Jurkat, Clone E6-1 (cell line): ENCODE data around the gene ASB10.

Experiments
- DNase-seq: peaks from one replicate; pipeline ENCODE4 v3.0.0-alpha.2; 2011; ENCODE audit warnings: low read depth, low spot score
- H3K4me3 ChIP-seq: 2 replicates; pipeline ENCODE4 v1.5.1; 2011; ENCODE audit warnings: mild to moderate bottlenecking, low read length, control low read depth, moderate library complexity

ASB10 gene

GRCh38 chr7:151193203-151193978 is 6.3 kb upstream of the ASB10 start:
- H3K4me3 ChIP-seq = no peak overlapping the region
- DNase-seq = no peak

GRCh38 chr7:151192002-151192539 is 5.0 kb upstream of the ASB10 start:
- DNase-seq = no peak
- H3K4me3 ChIP-seq = no peak overlapping the region

DNA sequence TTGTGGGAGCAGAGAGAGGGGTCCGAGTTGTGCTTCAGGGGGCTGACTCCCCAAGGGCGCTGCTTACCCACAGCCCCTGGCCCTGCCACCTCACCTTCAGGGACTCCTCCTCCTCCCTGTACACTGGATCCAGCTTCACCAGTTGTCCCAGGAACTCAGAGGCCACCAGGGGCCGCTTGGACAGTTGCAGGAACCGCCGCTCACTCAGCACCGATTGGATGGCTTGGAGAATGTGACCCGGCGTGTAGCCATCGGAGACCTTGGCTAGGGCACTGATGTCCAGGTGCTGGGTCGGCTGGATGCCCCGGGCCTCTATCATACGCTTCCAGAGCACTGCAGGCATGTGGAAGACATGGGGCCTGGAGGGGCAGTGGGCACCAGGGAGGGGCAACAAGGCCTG is 4.5 kb upstream of the ASB10 start:
- no peak for DNase-seq
- H3K4me3 ChIP-seq = no peak overlapping the region

DNA sequence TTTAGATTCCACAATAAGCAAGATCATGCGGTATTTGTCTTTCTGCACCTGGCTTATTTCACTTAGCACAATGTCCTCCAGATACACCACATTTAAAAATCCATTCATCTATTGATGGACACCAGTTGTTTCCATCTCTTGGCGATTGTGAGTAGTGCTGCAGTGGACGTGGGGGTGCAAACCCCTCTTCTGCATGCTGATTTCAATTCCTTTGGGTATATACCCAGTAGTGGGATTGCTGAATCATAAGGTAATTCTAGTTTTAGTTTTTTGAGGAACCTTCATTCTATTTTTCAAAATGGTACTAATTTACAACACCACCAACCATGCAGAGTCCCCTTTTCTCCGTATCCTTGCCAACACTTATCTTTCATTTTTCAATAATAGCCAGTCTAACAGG is 2.0 kb upstream of the ASB10 start:
- no peak for DNase-seq
- H3K4me3 ChIP-seq = no peak overlapping the region

DNA sequence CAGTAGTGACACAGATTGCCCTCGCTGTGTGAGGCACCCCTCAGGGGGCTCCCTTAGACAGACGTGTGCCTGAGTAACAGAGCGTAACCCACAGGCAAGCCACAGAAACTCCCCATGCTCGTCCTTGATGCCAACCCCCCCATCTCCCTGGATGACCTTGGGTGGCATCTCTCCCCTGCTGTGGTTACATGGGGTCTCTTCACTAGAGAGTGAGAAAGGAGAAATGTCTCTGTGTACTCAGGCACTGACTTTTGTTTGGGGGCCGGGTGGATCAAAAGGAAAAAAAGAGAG is 1.1 kb upstream of the ASB10 start:
- no peak overlapping the region for H3K4me3 ChIP-seq
- DNase-seq = no peak

DNA sequence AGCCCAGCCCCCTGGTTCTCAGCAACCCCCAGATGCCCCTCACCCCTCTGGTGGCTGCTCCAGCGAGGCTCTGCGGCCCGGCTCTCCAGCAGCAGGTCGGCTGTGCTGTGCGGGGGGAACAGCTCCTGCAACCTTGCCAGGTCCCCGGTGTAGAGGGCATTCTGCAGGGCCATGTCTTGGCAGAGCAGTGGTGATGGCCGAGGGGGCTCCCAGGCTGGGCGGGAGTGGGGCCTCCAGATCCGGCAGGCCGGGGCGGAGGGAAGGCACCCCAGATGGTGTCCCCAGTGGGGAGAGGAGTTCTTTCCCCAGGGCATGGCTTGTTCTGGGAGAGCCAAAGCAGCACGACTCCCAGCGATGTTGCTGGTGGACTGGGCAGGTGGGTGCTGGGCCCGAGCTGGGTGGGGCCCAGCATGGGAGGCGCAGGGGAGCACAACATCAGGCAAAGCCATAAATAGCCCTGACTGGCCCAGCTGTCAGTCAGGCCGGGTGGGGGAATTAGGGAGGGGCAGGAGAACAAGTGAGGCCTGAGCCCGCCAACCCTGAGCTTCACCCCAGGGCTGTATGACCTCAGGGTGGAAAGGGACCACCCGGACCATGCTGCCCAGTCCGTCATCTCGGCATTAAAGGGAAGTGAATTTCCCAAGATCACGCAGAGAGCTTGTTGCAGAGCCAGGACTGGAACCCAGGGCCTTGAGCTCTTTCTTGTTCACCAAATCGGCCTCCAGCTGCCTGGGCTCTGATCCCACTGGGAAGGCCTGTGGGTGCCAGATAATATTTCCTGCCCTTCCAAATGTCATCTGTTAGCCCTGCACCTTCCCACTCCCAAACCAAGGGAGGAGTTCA is 580 bp upstream of the ASB10 start:
- no peak for DNase-seq
- no peak overlapping the region for H3K4me3 ChIP-seq

DNA sequence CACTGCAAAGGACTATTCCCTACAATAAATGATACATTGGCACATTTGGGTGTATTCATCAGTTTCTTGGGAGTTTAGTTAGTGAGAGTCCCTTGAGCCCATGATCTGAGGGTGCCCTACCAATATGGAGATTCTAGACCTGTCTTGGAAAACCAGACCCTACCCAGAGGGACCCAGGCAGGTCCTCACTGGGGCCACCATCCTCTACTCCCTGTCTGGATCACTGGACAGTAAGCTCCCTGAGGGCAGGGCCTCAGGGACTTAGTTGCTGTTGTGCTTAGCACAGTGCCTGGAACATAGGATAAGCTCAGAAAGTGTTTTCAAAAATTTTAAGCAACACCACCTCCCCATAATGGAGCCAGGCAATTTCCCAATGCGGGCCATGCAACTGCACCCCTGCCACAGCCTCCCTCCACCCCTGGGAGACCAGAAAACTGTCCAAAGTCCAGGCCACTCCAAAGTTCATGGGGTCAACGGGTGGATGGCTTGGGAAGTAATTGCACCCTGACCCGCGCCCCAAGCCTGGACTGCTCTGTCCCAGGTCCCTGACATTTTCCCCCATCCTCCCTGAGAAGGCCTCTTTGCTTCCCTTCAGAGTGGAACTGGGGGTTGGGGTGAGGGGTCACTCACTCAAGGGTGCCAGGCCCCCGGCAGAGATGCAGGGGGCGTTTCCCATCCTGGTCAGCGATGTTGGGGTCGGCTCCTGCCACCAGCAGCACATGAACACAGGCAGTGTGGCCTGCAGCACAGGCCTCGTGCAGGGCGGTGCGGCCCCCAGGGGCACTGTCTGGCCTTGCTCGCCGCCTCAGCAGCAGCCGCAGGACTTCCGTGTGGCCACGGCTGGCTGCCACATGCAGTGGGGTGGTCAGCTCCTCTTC is 1.0 kb downstream of the ASB10 start:
- no peak for DNase-seq

GRCh38 chr7:151181011-151181431 is 6.0 kb downstream of the ASB10 start:
- DNase-seq = no peak
- H3K4me3 ChIP-seq = no peak overlapping the region

More for the DNA sequence above, 1.0 kb downstream of the ASB10 start:
- no peak overlapping the region for H3K4me3 ChIP-seq

DNA sequence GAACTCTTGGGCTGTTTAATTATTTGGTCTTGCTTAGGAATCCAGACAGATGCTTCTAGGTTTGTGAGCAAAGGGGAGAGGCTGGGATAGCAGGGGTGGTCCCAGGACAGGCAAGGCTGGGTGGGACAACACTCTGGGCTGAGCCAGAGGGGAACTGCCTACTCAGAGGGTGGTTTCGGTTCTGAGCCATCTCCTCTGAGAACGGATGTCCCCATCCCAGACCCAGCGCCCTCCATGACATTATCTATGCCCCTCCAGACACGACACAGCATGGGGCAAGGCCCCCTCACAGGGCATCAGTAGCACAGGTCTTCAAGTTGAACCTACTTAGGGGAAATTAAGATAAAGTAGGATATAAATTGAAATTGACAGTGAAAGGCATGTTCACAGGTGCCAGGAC is 7.1 kb downstream of the ASB10 start:
- no peak for DNase-seq
- H3K4me3 ChIP-seq = no peak overlapping the region

GRCh38 chr7:151179287-151179860 is 7.7 kb downstream of the ASB10 start:
- DNase-seq = no peak
- no peak overlapping the region for H3K4me3 ChIP-seq

GRCh38 chr7:151178831-151179230 is 8.2 kb downstream of the ASB10 start:
- no peak for DNase-seq
- H3K4me3 ChIP-seq = no peak overlapping the region

GRCh38 chr7:151178236-151178635 is 8.8 kb downstream of the ASB10 start:
- H3K4me3 ChIP-seq = no peak overlapping the region
- no peak for DNase-seq

DNA sequence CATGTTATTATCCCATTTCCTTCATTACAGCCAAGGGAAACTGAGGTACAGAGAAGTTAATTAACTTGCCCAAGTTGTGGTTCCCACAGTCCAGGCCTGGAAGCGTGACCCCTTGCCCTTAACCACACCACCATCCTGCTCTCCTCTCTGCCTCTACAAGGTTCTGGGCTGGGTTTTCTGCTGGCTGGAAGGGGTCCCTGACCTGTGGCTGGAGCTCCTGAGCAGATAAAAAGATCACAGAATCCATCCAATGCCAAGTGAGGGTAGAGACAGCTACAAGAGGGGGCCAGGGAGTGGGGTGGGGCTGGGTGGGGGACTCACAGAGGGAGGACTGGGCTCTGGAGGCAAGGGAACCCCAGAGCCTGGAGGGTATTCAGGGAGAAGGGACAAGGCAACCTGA is 9.7 kb downstream of the ASB10 start:
- DNase-seq = no peak
- H3K4me3 ChIP-seq = no peak overlapping the region

DNA sequence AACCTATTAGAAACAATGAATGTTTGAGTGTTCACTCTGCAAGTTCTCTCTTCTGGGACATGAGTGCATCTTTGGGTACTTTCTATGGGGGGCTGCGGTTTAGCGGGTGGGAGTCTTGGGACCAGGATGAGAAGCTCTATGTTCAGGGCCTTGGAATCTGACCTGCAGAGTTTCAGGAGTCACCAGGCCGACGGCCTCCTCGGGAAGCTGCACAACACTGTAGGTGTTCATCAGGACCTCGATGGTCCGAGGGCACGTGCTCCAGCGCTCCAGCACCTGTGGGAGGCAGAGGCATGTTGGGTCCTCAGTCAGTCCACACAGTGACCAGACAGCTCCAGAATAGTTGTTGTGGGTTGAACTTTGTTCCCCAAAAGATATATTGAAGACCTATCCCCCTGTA is 10.6 kb downstream of the ASB10 start:
- DNase-seq = no peak

DNA sequence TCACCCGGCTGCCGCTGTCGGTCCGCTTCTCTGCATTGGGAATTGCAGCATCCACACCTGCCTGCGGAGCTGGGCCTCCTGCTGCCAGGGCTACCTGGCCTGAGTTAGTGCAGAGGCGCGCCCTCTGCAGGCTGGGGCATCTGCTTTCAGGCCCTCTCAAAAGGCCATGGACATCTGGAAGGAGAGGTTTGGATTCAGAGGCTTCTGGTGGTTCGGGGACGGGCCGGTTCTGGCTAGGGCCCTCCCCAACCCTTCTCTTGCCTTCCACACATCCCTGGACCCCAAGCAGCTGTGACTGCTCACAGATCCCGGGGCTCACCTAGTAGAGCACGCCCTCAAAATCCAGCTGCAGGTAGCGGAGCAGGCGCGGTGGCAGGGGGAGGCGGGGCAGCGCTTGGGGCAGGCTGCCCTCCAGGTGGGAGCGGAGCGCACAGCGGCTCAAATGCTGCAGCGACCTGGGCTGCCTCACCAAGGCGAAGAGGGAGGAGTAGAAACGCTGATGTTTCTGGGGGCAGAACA is 11.2 kb downstream of the ASB10 start:
- no peak overlapping the region for H3K4me3 ChIP-seq
- no peak for DNase-seq

More for the DNA sequence above, 10.6 kb downstream of the ASB10 start:
- H3K4me3 ChIP-seq = no peak overlapping the region

GRCh38 chr7:151175047-151175792 is 11.8 kb downstream of the ASB10 start:
- H3K4me3 ChIP-seq = no peak overlapping the region
- DNase-seq = no peak

GRCh38 chr7:151174246-151175046 is 12.6 kb downstream of the ASB10 start:
- H3K4me3 ChIP-seq = no peak overlapping the region
- no peak for DNase-seq
